ENCODE measurements around the gene GPATCH8. TPM values are rescaled to one million over a fixed set of nuclear protein-coding genes. Genes with fewer than 3 reads are reported as not detected.

Gene GPATCH8
- total and polyA plus RNA-seq, 2 donors (not counting 3 experiments of a cell fraction or from before 2014, with no cell fraction given) = 14.6 to 35.3 TPM

DNA sequence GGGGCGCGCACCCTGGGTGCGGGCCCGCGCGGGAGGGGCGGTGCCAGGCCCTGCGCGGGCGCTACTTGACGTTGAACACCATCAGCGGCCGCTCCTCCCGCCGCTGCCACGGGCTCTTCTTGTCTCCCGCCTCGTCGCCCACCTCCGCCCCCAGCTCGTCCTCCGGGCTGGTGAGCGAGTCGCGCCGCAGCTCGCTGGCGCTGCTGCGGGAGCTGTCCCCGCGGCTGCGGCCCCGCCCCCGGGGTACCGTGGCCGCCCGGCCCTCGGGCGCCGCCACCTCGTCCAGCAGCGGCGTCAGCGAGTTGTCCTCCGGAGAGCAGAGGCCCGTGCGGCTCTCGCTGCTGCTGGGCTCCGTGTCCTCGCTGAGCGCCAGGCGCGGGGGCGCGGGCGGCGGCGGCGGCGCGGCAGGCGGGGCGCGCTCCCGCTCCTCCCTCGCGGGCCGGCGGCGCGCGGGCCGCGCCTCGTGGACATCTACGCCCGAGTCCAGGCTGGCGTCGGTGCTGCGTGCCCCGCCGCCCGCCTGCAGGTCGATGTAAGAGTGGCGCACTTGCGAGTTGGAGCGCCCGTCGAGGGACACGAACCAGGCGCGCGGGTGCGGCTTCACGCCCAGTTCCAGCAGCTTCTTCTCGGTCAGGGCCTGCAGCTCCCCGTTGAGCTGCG, 149.4 kb downstream of the GPATCH8 start:
- H3K79me2 ChIP-seq (ENCODE audit: control insufficient read depth, insufficient read depth, low read length) = no peaks in the 10 kb centered on the region
- CTCF ChIA-PET = interaction anchor here (0.8 to 3.1 kb wide), 8 partner anchors 8 to 170 kb away, joined by 3 to 12 read pairs (median 4); partner anchors contain the start of genes FAM171A2 and GRN
- no peaks in the 10 kb centered on the region for H3K9me3 ChIP-seq (replicated peaks; ENCODE audit: control insufficient read depth, insufficient read depth, low read length)
- dilution Hi-C loops (cut with MboI; ENCODE audit: extremely low pct_ligation_motif_present, low sequenced_read_pairs) = no loop called here
- BruUV-seq (replicated peaks) = no TSS peak
- DNase-seq (ENCODE audit: low read depth, low spot score) (no peak), FAIRE-seq (no peak)
- POLR2A ChIA-PET = no interaction called here
- H3K4me2 ChIP-seq (ENCODE audit: insufficient read depth, low read length) = no peak overlapping the region
- no peak overlapping the region for H3K27ac ChIP-seq (ENCODE audit: insufficient read depth, low read depth, low read length)
- H3K36me3 ChIP-seq (ENCODE audit: control insufficient read depth in 2 of 2, extremely low read depth in 1 of 2, insufficient read depth in 2 of 2, low read length in 2 of 2) = peaks cover 6 to 38% of the 10 kb centered on the region in 2 experiments
- TF ChIP-seq MYC (IDR thresholded peaks at IDR 0.05; ENCODE audit: low read depth, low read length) (no peak), FOS (IDR thresholded peaks at IDR 0.05; ENCODE audit: borderline replicate concordance, insufficient read depth, low read length) (no peak), EZH2 (IDR thresholded peaks at IDR 0.05; ENCODE audit: borderline replicate concordance, low read depth, low read length, severe bottlenecking) (no peak), POLR2AphosphoS5 (IDR thresholded peaks at IDR 0.05; ENCODE audit: insufficient read depth, low read depth, low read length) (no peak), GATA2 (IDR thresholded peaks at IDR 0.05; ENCODE audit: insufficient read depth, insufficient read length, low read depth, low read length) (no peak), JUN (IDR thresholded peaks at IDR 0.05; ENCODE audit: borderline replicate concordance, insufficient read depth, insufficient read length, low read depth) (no peak), POLR2A (IDR thresholded peaks at IDR 0.05; ENCODE audit: low read depth, low read length) (no peak)
- TF ChIP-seq, protein P1, sequence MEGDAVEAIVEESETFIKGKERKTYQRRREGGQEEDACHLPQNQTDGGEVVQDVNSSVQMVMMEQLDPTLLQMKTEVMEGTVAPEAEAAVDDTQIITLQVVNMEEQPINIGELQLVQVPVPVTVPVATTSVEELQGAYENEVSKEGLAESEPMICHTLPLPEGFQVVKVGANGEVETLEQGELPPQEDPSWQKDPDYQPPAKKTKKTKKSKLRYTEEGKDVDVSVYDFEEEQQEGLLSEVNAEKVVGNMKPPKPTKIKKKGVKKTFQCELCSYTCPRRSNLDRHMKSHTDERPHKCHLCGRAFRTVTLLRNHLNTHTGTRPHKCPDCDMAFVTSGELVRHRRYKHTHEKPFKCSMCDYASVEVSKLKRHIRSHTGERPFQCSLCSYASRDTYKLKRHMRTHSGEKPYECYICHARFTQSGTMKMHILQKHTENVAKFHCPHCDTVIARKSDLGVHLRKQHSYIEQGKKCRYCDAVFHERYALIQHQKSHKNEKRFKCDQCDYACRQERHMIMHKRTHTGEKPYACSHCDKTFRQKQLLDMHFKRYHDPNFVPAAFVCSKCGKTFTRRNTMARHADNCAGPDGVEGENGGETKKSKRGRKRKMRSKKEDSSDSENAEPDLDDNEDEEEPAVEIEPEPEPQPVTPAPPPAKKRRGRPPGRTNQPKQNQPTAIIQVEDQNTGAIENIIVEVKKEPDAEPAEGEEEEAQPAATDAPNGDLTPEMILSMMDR (IDR thresholded peaks at IDR 0.05; ENCODE audit: extremely low read depth in 1 of 2, insufficient read depth in 1 of 2, low read depth in 1 of 2, low read length in 2 of 2) = no peak
- TF ChIP-seq, protein P2, sequence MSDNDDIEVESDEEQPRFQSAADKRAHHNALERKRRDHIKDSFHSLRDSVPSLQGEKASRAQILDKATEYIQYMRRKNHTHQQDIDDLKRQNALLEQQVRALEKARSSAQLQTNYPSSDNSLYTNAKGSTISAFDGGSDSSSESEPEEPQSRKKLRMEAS (IDR thresholded peaks at IDR 0.05; ENCODE audit: insufficient read depth, insufficient read length) = no peak
- no peaks in the 10 kb centered on the region for H4K20me1 ChIP-seq (replicated peaks; ENCODE audit: control insufficient read depth, extremely low read depth, insufficient read depth, low read length)
- H3K9ac ChIP-seq (replicated peaks; ENCODE audit: extremely low read depth, insufficient read depth, low read length) = no peak overlapping the region
- no peak overlapping the region for H3K4me3 ChIP-seq (replicated peaks in 1 of 3; ENCODE audit: insufficient read depth in 1 of 3, low read depth in 1 of 3, low read length in 3 of 3)
- intact Hi-C loops (cut with micrococcal nuclease) = no loop called here
- no peaks in the 10 kb centered on the region for H3K4me1 ChIP-seq (ENCODE audit: control insufficient read depth, extremely low read depth, insufficient read depth, low read length)
- no peaks in the 10 kb centered on the region for H3K9me1 ChIP-seq (replicated peaks; ENCODE audit: control insufficient read depth, extremely low read depth, insufficient read depth, low read length)
- H3K27me3 ChIP-seq (ENCODE audit: control insufficient read depth in 2 of 2, insufficient read depth in 2 of 2, low read length in 2 of 2) = no peaks in the 10 kb centered on the region
- H2AFZ ChIP-seq (ENCODE audit: low read depth, low read length) = no peak overlapping the region

Measured in endothelial cell of umbilical vein (primary cell).